Neural cell (in vitro differentiated cells): ENCODE measurements around the gene CEP57. TPM values are rescaled to one million over a fixed set of nuclear protein-coding genes. Genes with fewer than 3 reads are reported as not detected.

Source experiments
- H2AFZ ChIP-seq: fragments of 200-600, 300-800 bp; sonication (generic), shearing (Covaris generic); 2 replicates; pipeline ENCODE4 v1.6.0; 2014; ENCODE audit warnings: low read depth, mild to moderate bottlenecking, antibody characterized with exemption, low read length, moderate library complexity
- H3F3A ChIP-seq: fragments of 200-600 bp; shearing (Covaris generic); 2 replicates; pipeline ENCODE4 v1.6.1; 2016; ENCODE audit warnings: mild to moderate bottlenecking, moderate library complexity, mixed read lengths, antibody characterized with exemption, low read length; ENCODE audit not compliant: insufficient read depth, poor library complexity, severe bottlenecking
- H3K27ac ChIP-seq: fragments of 200-600, 300-800 bp; sonication (generic), shearing (Covaris generic); 2 replicates; pipeline ENCODE4 v1.5.1; 2014; ENCODE audit warnings: mild to moderate bottlenecking, low read length, moderate library complexity
- H3K27me3 ChIP-seq: fragments of 300-800, 200-600 bp; sonication (generic), shearing (Covaris generic); 2 replicates; pipeline ENCODE4 v1.6.0; 2014; ENCODE audit warnings: mild to moderate bottlenecking, low read depth, low read length, moderate library complexity; ENCODE audit not compliant: insufficient read depth
- H3K36me3 ChIP-seq: fragments of 300-800, 200-600 bp; sonication (generic), shearing (Covaris generic); 2 replicates; pipeline ENCODE4 v1.5.1; 2014; ENCODE audit warnings: mild to moderate bottlenecking, antibody characterized with exemption, low read length, moderate library complexity; ENCODE audit not compliant: insufficient read depth
- H3K4me2 ChIP-seq: fragments of 300-800, 200-600 bp; sonication (generic), shearing (Covaris generic); 2 replicates; pipeline ENCODE4 v1.6.0; 2014; ENCODE audit warnings: mild to moderate bottlenecking, low read length
- H3K4me3 ChIP-seq: fragments of 300-800, 200-600 bp; sonication (generic), shearing (Covaris generic); 2 replicates; pipeline ENCODE4 v1.5.1; 2014; ENCODE audit warnings: mild to moderate bottlenecking, low read length, moderate library complexity
- H3K79me2 ChIP-seq: fragments of 200-600 bp; shearing (Covaris generic); replicated peaks from 2 replicates; pipeline ENCODE4 v1.6.0; 2014; ENCODE audit warnings: mild to moderate bottlenecking, low read length, moderate library complexity; ENCODE audit not compliant: insufficient read depth
- H3K9ac ChIP-seq: fragments of 300-800, 200-600 bp; sonication (generic), shearing (Covaris generic); 2 replicates; pipeline ENCODE4 v1.6.1; 2016; ENCODE audit warnings: mild to moderate bottlenecking, low read length, mixed read lengths
- H3K9me2 ChIP-seq: fragments of 200-600 bp; shearing (Covaris generic); 2 replicates; pipeline ENCODE4 v1.6.1; 2016; ENCODE audit warnings: mild to moderate bottlenecking, low read length, mixed read lengths; ENCODE audit not compliant: insufficient read depth
- H3K9me3 ChIP-seq: fragments of 200-600, 300-800 bp; sonication (generic), shearing (Covaris generic); 2 replicates; pipeline ENCODE4 v1.6.1; 2016; ENCODE audit warnings: mild to moderate bottlenecking, mixed run types, low read length, moderate library complexity, mixed read lengths
- H4K20me1 ChIP-seq: fragments of 200-600 bp; shearing (Covaris generic); 2 replicates; pipeline ENCODE4 v1.6.1; 2016; ENCODE audit warnings: mild to moderate bottlenecking, mixed run types; ENCODE audit not compliant: insufficient read depth
- CTCF ChIP-seq: fragments of 450-650 bp; IDR thresholded peaks from 2 replicates; pipeline ENCODE4 v1.5.1; 2014; ENCODE audit warnings: antibody characterized with exemption, mild to moderate bottlenecking, moderate library complexity; ENCODE audit not compliant: poor library complexity, severe bottlenecking
- EP300 ChIP-seq: fragments of 450-650 bp; conservative IDR thresholded peaks from 2 replicates; pipeline ENCODE4 v1.6.1; 2014; ENCODE audit warnings: antibody characterized with exemption, mild to moderate bottlenecking, moderate library complexity; ENCODE audit not compliant: poor library complexity, severe bottlenecking
- EZH2 ChIP-seq: fragments of 200-600, 300-800 bp; shearing (Covaris generic), sonication (generic); IDR thresholded peaks from 2 replicates; pipeline ENCODE4 v1.6.1; 2014; ENCODE audit warnings: antibody characterized with exemption, low read length, borderline replicate concordance, mild to moderate bottlenecking; ENCODE audit not compliant: insufficient read depth, poor library complexity, severe bottlenecking
- MXI1 ChIP-seq: fragments of 450-650 bp; conservative IDR thresholded peaks from 2 replicates; pipeline ENCODE4 v1.6.1; 2014; ENCODE audit warnings: antibody characterized with exemption, mild to moderate bottlenecking; ENCODE audit not compliant: poor library complexity, severe bottlenecking
- POLR2AphosphoS5 ChIP-seq: IDR thresholded peaks from 2 replicates; pipeline ENCODE4 v1.6.1; 2012
- RAD21 ChIP-seq: fragments of 450-650 bp; conservative IDR thresholded peaks from 2 replicates; pipeline ENCODE4 v1.6.1; 2014; ENCODE audit warnings: antibody characterized with exemption, mild to moderate bottlenecking, moderate library complexity
- SMC3 ChIP-seq: fragments of 450-650 bp; conservative IDR thresholded peaks from 2 replicates; pipeline ENCODE4 v1.6.1; 2014; ENCODE audit warnings: antibody characterized with exemption, mild to moderate bottlenecking, moderate library complexity; ENCODE audit not compliant: poor library complexity
- TAF1 ChIP-seq: IDR thresholded peaks from 2 replicates; pipeline ENCODE4 v1.6.1; 2012; ENCODE audit warnings: low read depth
- polyA plus RNA-seq: library from polyadenylated mRNA; depleted of rRNA; stranded (reverse); fragments of >200 nt; gene quantifications from 2 replicates; pipeline ENCODE4 v1.2.3, GENCODE V29; 2014
- TF ChIP-seq, protein P1 (sequence below): IDR thresholded peaks from 2 replicates; pipeline ENCODE4 v1.6.1; 2012; ENCODE audit warnings: borderline replicate concordance

Gene CEP57
- polyA plus RNA-seq, 1 donor from 2014 or later = 184 TPM

DNA sequence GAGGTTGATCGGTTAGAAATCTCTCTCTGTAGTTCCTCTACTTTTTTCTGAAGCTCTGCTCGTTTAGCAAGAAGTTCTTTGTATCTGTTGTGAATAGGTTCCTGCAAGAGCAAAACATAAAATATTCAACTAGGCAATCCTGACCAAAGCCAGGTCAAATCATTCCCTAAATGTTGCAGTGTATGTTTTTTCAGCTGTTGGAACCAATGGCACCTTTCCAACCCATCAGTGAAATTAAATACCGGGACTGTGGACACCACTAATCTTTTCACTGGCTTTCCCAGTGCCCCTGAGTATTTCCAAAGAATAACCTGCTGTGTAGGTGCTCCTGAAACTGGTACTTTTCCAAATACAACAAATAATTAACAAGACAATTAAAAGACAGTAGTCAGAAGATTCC, 45.1 kb downstream of the CEP57 start:
- Histone ChIP-seq H3K79me2 (no peaks in the 10 kb centered on the region), H3K4me3 (no peak overlapping the region), H3K27me3 (no peaks in the 10 kb centered on the region), H3K9me3 (no peaks in the 10 kb centered on the region), H4K20me1 (no peaks in the 10 kb centered on the region), H3K9ac (no peak overlapping the region), H3K36me3 (peaks cover 12% of the 10 kb centered on the region), H3F3A (no peaks in the 10 kb centered on the region), H3K9me2 (no peaks in the 10 kb centered on the region), H3K27ac (no peak overlapping the region), H3K4me2 (no peak overlapping the region), H2AFZ (no peak overlapping the region)
- TF ChIP-seq, protein P1, sequence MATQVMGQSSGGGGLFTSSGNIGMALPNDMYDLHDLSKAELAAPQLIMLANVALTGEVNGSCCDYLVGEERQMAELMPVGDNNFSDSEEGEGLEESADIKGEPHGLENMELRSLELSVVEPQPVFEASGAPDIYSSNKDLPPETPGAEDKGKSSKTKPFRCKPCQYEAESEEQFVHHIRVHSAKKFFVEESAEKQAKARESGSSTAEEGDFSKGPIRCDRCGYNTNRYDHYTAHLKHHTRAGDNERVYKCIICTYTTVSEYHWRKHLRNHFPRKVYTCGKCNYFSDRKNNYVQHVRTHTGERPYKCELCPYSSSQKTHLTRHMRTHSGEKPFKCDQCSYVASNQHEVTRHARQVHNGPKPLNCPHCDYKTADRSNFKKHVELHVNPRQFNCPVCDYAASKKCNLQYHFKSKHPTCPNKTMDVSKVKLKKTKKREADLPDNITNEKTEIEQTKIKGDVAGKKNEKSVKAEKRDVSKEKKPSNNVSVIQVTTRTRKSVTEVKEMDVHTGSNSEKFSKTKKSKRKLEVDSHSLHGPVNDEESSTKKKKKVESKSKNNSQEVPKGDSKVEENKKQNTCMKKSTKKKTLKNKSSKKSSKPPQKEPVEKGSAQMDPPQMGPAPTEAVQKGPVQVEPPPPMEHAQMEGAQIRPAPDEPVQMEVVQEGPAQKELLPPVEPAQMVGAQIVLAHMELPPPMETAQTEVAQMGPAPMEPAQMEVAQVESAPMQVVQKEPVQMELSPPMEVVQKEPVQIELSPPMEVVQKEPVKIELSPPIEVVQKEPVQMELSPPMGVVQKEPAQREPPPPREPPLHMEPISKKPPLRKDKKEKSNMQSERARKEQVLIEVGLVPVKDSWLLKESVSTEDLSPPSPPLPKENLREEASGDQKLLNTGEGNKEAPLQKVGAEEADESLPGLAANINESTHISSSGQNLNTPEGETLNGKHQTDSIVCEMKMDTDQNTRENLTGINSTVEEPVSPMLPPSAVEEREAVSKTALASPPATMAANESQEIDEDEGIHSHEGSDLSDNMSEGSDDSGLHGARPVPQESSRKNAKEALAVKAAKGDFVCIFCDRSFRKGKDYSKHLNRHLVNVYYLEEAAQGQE = no peak
- no peak for TF ChIP-seq MXI1
- no peak for TF ChIP-seq SMC3
- TF ChIP-seq POLR2AphosphoS5 = no peak
- TF ChIP-seq TAF1 = no peak
- TF ChIP-seq EP300 = no peak

DNA sequence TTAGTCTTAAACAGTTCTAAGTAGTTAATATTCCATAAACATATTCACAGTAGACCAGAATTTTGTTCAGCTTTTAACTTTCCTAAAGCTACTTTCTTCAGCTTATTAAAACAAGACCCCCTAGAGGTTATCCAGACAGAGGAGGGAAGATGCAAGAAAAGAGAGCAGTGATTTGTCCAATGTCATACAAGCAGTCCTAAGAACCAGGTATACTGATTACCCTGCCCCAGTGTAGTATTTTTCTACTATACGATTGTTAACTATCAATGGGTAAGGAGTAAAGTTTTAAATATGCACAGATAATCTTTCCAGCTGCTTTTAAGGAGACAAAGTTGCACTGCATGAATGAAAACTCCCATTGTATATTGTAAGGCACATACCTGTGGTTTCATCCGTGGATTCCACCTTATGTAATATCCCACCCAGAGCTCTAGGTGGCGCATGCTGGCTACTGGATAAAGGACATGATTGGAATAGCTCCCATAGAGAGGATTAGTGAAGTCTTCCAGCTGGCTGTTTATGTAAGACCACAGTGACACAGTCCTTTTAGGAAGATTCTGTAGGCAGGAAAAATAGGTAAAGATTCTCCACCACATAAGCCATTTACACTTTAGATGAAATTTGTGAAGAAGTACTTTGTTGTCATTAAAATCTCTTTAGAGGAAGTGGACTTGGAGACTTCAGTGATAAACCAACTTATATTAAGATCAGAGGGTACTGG, 45.6 kb downstream of the CEP57 start:
- Histone ChIP-seq H3K9ac (no peak overlapping the region), H3K9me2 (no peaks in the 10 kb centered on the region), H3K27me3 (no peaks in the 10 kb centered on the region), H3K4me3 (no peak overlapping the region), H3F3A (no peaks in the 10 kb centered on the region), H3K79me2 (no peaks in the 10 kb centered on the region), H3K27ac (no peak overlapping the region), H3K4me2 (no peak overlapping the region), H3K9me3 (no peaks in the 10 kb centered on the region), H4K20me1 (no peaks in the 10 kb centered on the region), H2AFZ (no peak overlapping the region), H3K36me3 (peaks cover 12% of the 10 kb centered on the region)
- TF ChIP-seq, protein P1 = no peak
- TF ChIP-seq TAF1 = no peak
- TF ChIP-seq CTCF = peak; percentile 87
- no peak for TF ChIP-seq EZH2
- TF ChIP-seq EP300 = no peak
- TF ChIP-seq RAD21 = peak; percentile 84
- TF ChIP-seq POLR2AphosphoS5 = no peak
- peak; percentile 85 for TF ChIP-seq SMC3
- no peak for TF ChIP-seq MXI1
